SK-N-SH (cell line): ENCODE data around the gene PLCG2. TPM values are rescaled to one million over a fixed set of nuclear protein-coding genes. Genes with fewer than 3 reads are reported as not detected.

Source experiments
- CTCF ChIA-PET: fragments of 300-600, 350-600 bp; formaldehyde crosslinking; extraction: SDS; loops from one replicate; lab custom pipeline; 2021; lab: Yijun Ruan, JAX
- POLR2A ChIA-PET: fragments of 350-600 bp; sonication (Branson Sonifier 250); formaldehyde crosslinking; extraction: SDS; loops from one replicate; lab custom pipeline; 2020; ENCODE audit warnings: antibody characterized with exemption, inconsistent platforms; lab: Yijun Ruan, JAX
- DNase-seq: peaks from one replicate; pipeline ENCODE4 v3.0.0; 2012
- H2AFZ ChIP-seq: fragments of 200-600 bp; sonication (generic); 2 replicates; pipeline ENCODE4 v1.8.1; 2016; ENCODE audit warnings: antibody characterized with exemption, mild to moderate bottlenecking, low read depth
- H3F3A ChIP-seq: fragments of 200-600 bp; sonication (generic); replicated peaks from 2 replicates; pipeline ENCODE3; 2016; ENCODE audit warnings: antibody characterized with exemption, mild to moderate bottlenecking; ENCODE audit not compliant: insufficient read depth
- H3K27ac ChIP-seq, 2 experiments: fragments of 200-500 bp in 1 of 2; fragments of 200-600 bp in 1 of 2; sonication (Bioruptor generic) in 1 of 2; sonication (generic), shearing (Covaris generic) in 1 of 2; 2 replicates each; pipeline versions ENCODE4 v1.5.1 to v1.6.1; 2014 to 2016; ENCODE audit warnings: low read depth in 2 of 2, inconsistent platforms in 1 of 2, low read length in 1 of 2, mild to moderate bottlenecking in 1 of 2, mixed read lengths in 1 of 2
- H3K27me3 ChIP-seq: fragments of 200-600 bp; sonication (generic), shearing (Covaris generic); 2 replicates; pipeline ENCODE4 v1.6.1; 2016; ENCODE audit warnings: mixed run types; ENCODE audit not compliant: insufficient read depth
- H3K36me3 ChIP-seq, 2 experiments: fragments of 200-500 bp in 1 of 2; fragments of 200-600 bp in 1 of 2; sonication (Bioruptor generic) in 1 of 2; sonication (generic) in 1 of 2; replicated peaks in 1 of 2; 2 replicates each; pipeline versions ENCODE3 to v1.5.1; 2014 to 2016; ENCODE audit warnings: low read length in 1 of 2, mild to moderate bottlenecking in 1 of 2; ENCODE audit not compliant: insufficient read depth in 2 of 2, control insufficient read depth in 1 of 2
- H3K4me1 ChIP-seq, 2 experiments: fragments of 200-500 bp in 1 of 2; fragments of 200-600 bp in 1 of 2; sonication (Bioruptor generic) in 1 of 2; sonication (generic), shearing (Covaris generic) in 1 of 2; 2 replicates each; pipeline versions ENCODE4 v1.5.1 to v1.6.1; 2014 to 2016; ENCODE audit warnings: low read depth in 1 of 2, low read length in 1 of 2, mixed run types in 1 of 2; ENCODE audit not compliant: insufficient read depth in 2 of 2, control insufficient read depth in 1 of 2
- H3K4me2 ChIP-seq: fragments of 200-600 bp; sonication (generic), shearing (Covaris generic); 2 replicates; pipeline ENCODE4 v1.6.1; 2017; ENCODE audit warnings: mixed run types
- H3K4me3 ChIP-seq, 2 experiments: fragments of 200-500 bp in 1 of 2; fragments of 200-600 bp in 1 of 2; sonication (Bioruptor generic) in 1 of 2; sonication (generic), shearing (Covaris generic) in 1 of 2; 2 replicates each; pipeline versions ENCODE4 v1.5.1 to v1.8.1; 2014 to 2016; ENCODE audit warnings: low read depth in 2 of 2, inconsistent platforms in 1 of 2, low read length in 1 of 2, mild to moderate bottlenecking in 1 of 2, mixed read lengths in 1 of 2, moderate library complexity in 1 of 2
- H3K79me2 ChIP-seq: fragments of 200-600 bp; sonication (generic); 2 replicates; pipeline ENCODE4 v1.8.1; 2017; ENCODE audit warnings: mild to moderate bottlenecking; ENCODE audit not compliant: insufficient read depth
- H3K9ac ChIP-seq: fragments of 200-600 bp; sonication (generic); 2 replicates; pipeline ENCODE4 v1.6.1; 2017; ENCODE audit warnings: mixed run types
- H3K9me2 ChIP-seq: fragments of 200-600 bp; sonication (generic); 2 replicates; pipeline ENCODE4 v1.6.1; 2017; ENCODE audit warnings: mixed run types
- H3K9me3 ChIP-seq: fragments of 200-600 bp; sonication (generic); 2 replicates; pipeline ENCODE4 v1.6.1; 2017; ENCODE audit warnings: mixed run types, mild to moderate bottlenecking, moderate library complexity
- H4K20me1 ChIP-seq: fragments of 200-600 bp; sonication (generic); 2 replicates; pipeline ENCODE4 v1.6.1; 2017; ENCODE audit warnings: mild to moderate bottlenecking, mixed run types; ENCODE audit not compliant: insufficient read depth
- CHD2 ChIP-seq: fragments of 150-350 bp; IDR thresholded peaks from 2 replicates; pipeline ENCODE4 v1.6.1; 2018; ENCODE audit warnings: low read length; ENCODE audit not compliant: partially characterized antibody
- ELF1 ChIP-seq: IDR thresholded peaks from 2 replicates; pipeline ENCODE4 v1.4.0; 2012
- EP300 ChIP-seq, 2 experiments: IDR thresholded peaks; 2 replicates each; pipeline versions ENCODE4 v1.4.0 to v1.6.1; 2012; ENCODE audit warnings: borderline replicate concordance in 1 of 2, low read depth in 1 of 2, low read length in 1 of 2
- FOSL2 ChIP-seq: IDR thresholded peaks from 2 replicates; pipeline ENCODE4 v1.4.0; 2012; ENCODE audit warnings: low read depth, mild to moderate bottlenecking, moderate library complexity, borderline replicate concordance
- GATA2 ChIP-seq: sonication (generic); formaldehyde crosslinking; IDR thresholded peaks from 2 replicates; pipeline ENCODE4 v1.5.0; 2020; ENCODE audit warnings: mild to moderate bottlenecking, missing genetic modification reagents
- NRF1 ChIP-seq: IDR thresholded peaks from 2 replicates; pipeline ENCODE4 v1.6.1; 2012; ENCODE audit warnings: low read depth, mild to moderate bottlenecking, low read length
- POLR2AphosphoS5 ChIP-seq: IDR thresholded peaks from 2 replicates; pipeline ENCODE4 v1.6.1; 2012; ENCODE audit warnings: low read depth, low read length
- SIN3A ChIP-seq: IDR thresholded peaks from 2 replicates; pipeline ENCODE4 v1.6.1; 2012; ENCODE audit warnings: low read depth, mild to moderate bottlenecking, low read length, moderate library complexity, borderline replicate concordance
- SMC3 ChIP-seq: IDR thresholded peaks from 2 replicates; pipeline ENCODE4 v1.6.1; 2012; ENCODE audit warnings: low read depth, low read length, improper control_type of control experiment
- TAF1 ChIP-seq: IDR thresholded peaks from 2 replicates; pipeline ENCODE4 v1.6.1; 2012; ENCODE audit warnings: low read depth, mild to moderate bottlenecking, low read length, moderate library complexity, borderline replicate concordance
- TEAD4 ChIP-seq: IDR thresholded peaks from 2 replicates; pipeline ENCODE4 v1.4.0; 2012; ENCODE audit warnings: mild to moderate bottlenecking, borderline replicate concordance; ENCODE audit not compliant: insufficient read depth
- YY1 ChIP-seq: IDR thresholded peaks from 2 replicates; pipeline ENCODE4 v1.4.0; 2012; ENCODE audit warnings: low read depth, mild to moderate bottlenecking
- WGBS: methylation state at CpG from one replicate; pipeline ENCODE4 v1.1.6; 2017; ENCODE audit warnings: low lambda C conversion rate; 5-methylcytosine and 5-hydroxymethylcytosine counted together
- polyA plus RNA-seq, 3 experiments: library from polyadenylated mRNA; depleted of rRNA; stranded (reverse); fragments of >200 nt; gene quantifications; 2 replicates each; pipeline ENCODE4 v1.2.3, GENCODE V29; 2012
- TF ChIP-seq, protein P1 (sequence below): fragments of 200-600 bp; sonication (generic); IDR thresholded peaks from 2 replicates; pipeline ENCODE4 v1.6.1; 2017; ENCODE audit warnings: antibody characterized with exemption, mild to moderate bottlenecking, moderate library complexity
- TF ChIP-seq, protein P2 (sequence below): IDR thresholded peaks from 2 replicates; pipeline ENCODE4 v1.6.1; 2012; ENCODE audit warnings: mild to moderate bottlenecking, low read depth, low read length, moderate library complexity
- TF ChIP-seq, protein P3 (sequence below): IDR thresholded peaks from 2 replicates; pipeline ENCODE4 v1.4.0; 2012; ENCODE audit warnings: low read depth, borderline replicate concordance

Gene PLCG2
- polyA plus RNA-seq, 1 of the 3 experiments (the other 2 are of a cell fraction): 0.23 TPM

DNA sequence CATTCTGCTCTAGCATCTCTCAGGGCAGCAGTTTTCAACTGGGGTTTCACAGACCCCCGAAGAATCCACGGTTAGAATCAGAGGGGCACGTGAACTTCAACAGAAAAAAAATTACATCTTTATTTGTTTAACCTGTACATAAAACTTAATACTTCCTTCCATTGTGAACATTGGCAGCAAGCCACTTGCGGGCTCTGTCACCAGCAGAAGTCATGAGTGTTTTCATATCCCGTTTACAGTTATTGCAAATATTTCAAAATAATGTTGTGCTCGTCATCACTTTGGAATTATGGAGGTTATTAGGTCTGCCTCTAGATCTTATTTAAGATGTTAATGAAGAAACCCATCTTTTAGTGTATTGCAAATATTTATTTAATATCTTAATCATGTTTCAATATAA is 122.4 kb downstream of the PLCG2 start:
- no peaks in the 10 kb centered on the region for H4K20me1 ChIP-seq
- no peaks in the 10 kb centered on the region for H3F3A ChIP-seq
- no peaks in the 10 kb centered on the region for H3K36me3 ChIP-seq
- no peaks in the 10 kb centered on the region for H3K27me3 ChIP-seq
- no peak overlapping the region for H2AFZ ChIP-seq
- ChIA-PET POLR2A (no interaction called here), CTCF (interaction anchor here (0.9 to 2.2 kb wide), 2 partner anchors 10 to 12 kb away, joined by 3 to 9 read pairs; no protein-coding TSS in a partner anchor)
- no peaks in the 10 kb centered on the region for H3K79me2 ChIP-seq
- WGBS: 19% methylated on average over 6 of the region's 6 CpGs
- no peak for DNase-seq
- H3K9me2 ChIP-seq: no peaks in the 10 kb centered on the region
- no peak overlapping the region for H3K27ac ChIP-seq
- no peaks in the 10 kb centered on the region for H3K4me1 ChIP-seq
- H3K4me2 ChIP-seq: no peak overlapping the region
- H3K4me3 ChIP-seq: no peak overlapping the region
- H3K9me3 ChIP-seq: no peaks in the 10 kb centered on the region
- no peak overlapping the region for H3K9ac ChIP-seq
- TF ChIP-seq TAF1: no peak
- TF ChIP-seq, protein P1, sequence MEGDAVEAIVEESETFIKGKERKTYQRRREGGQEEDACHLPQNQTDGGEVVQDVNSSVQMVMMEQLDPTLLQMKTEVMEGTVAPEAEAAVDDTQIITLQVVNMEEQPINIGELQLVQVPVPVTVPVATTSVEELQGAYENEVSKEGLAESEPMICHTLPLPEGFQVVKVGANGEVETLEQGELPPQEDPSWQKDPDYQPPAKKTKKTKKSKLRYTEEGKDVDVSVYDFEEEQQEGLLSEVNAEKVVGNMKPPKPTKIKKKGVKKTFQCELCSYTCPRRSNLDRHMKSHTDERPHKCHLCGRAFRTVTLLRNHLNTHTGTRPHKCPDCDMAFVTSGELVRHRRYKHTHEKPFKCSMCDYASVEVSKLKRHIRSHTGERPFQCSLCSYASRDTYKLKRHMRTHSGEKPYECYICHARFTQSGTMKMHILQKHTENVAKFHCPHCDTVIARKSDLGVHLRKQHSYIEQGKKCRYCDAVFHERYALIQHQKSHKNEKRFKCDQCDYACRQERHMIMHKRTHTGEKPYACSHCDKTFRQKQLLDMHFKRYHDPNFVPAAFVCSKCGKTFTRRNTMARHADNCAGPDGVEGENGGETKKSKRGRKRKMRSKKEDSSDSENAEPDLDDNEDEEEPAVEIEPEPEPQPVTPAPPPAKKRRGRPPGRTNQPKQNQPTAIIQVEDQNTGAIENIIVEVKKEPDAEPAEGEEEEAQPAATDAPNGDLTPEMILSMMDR: no peak
- TF ChIP-seq, protein P2, sequence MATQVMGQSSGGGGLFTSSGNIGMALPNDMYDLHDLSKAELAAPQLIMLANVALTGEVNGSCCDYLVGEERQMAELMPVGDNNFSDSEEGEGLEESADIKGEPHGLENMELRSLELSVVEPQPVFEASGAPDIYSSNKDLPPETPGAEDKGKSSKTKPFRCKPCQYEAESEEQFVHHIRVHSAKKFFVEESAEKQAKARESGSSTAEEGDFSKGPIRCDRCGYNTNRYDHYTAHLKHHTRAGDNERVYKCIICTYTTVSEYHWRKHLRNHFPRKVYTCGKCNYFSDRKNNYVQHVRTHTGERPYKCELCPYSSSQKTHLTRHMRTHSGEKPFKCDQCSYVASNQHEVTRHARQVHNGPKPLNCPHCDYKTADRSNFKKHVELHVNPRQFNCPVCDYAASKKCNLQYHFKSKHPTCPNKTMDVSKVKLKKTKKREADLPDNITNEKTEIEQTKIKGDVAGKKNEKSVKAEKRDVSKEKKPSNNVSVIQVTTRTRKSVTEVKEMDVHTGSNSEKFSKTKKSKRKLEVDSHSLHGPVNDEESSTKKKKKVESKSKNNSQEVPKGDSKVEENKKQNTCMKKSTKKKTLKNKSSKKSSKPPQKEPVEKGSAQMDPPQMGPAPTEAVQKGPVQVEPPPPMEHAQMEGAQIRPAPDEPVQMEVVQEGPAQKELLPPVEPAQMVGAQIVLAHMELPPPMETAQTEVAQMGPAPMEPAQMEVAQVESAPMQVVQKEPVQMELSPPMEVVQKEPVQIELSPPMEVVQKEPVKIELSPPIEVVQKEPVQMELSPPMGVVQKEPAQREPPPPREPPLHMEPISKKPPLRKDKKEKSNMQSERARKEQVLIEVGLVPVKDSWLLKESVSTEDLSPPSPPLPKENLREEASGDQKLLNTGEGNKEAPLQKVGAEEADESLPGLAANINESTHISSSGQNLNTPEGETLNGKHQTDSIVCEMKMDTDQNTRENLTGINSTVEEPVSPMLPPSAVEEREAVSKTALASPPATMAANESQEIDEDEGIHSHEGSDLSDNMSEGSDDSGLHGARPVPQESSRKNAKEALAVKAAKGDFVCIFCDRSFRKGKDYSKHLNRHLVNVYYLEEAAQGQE: no peak
- no peak for TF ChIP-seq TEAD4
- TF ChIP-seq, protein P3, sequence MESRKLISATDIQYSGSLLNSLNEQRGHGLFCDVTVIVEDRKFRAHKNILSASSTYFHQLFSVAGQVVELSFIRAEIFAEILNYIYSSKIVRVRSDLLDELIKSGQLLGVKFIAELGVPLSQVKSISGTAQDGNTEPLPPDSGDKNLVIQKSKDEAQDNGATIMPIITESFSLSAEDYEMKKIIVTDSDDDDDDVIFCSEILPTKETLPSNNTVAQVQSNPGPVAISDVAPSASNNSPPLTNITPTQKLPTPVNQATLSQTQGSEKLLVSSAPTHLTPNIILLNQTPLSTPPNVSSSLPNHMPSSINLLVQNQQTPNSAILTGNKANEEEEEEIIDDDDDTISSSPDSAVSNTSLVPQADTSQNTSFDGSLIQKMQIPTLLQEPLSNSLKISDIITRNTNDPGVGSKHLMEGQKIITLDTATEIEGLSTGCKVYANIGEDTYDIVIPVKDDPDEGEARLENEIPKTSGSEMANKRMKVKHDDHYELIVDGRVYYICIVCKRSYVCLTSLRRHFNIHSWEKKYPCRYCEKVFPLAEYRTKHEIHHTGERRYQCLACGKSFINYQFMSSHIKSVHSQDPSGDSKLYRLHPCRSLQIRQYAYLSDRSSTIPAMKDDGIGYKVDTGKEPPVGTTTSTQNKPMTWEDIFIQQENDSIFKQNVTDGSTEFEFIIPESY: no peak
- no peak for TF ChIP-seq GATA2 (CRISPR knock-in tag)
- no peak for TF ChIP-seq POLR2AphosphoS5
- no peak for TF ChIP-seq SMC3
- no peak for TF ChIP-seq CHD2
- TF ChIP-seq ELF1: no peak
- TF ChIP-seq NRF1: no peak
- no peak for TF ChIP-seq EP300 (IDR thresholded peaks at IDR 0.05; ENCODE audit: borderline replicate concordance in 1 of 2, low read depth in 1 of 2, low read length in 1 of 2)
- TF ChIP-seq FOSL2: no peak
- no peak for TF ChIP-seq SIN3A
- TF ChIP-seq YY1: no peak
